H1 (cell line): Measurements from ENCODE around the gene NOP16. TPM values are rescaled to one million over a fixed set of nuclear protein-coding genes. Genes with fewer than 3 reads are reported as not detected.

ENCODE experiments used
- CTCF ChIA-PET: fragments of 300-600 bp; sonication (Branson Sonifier 250); formaldehyde crosslinking; loops from one replicate; lab custom pipeline; 2021; ENCODE audit not compliant: partially characterized antibody; lab: Charles Lee
- POLR2A ChIA-PET: fragments of 300-600 bp; sonication (Branson Sonifier 250); formaldehyde crosslinking; loops from one replicate; lab custom pipeline; 2021; ENCODE audit warnings: inconsistent platforms; ENCODE audit not compliant: partially characterized antibody; lab: Charles Lee
- DNase-seq, 2 experiments: peaks; one replicate each; pipeline versions ENCODE4 v3.0.0 to v3.0.0-alpha.2; 2010 to 2022; ENCODE audit warnings: low spot score in 2 of 2, low read depth in 1 of 2, mixed read lengths in 1 of 2
- FAIRE-seq: peaks from 2 replicates; lab custom pipeline; 2011; peaks lifted over from hg19 to GRCh38; lab: Jason Lieb, UNC
- H2AFZ ChIP-seq: 2 replicates; pipeline ENCODE4 v1.8.1; 2012; ENCODE audit warnings: low read length, inconsistent platforms
- H2AK5ac ChIP-seq: 2 replicates; pipeline ENCODE4 v1.6.1; 2013; ENCODE audit warnings: low read depth, low read length
- H2BK120ac ChIP-seq: replicated peaks from 2 replicates; pipeline ENCODE3; 2013; ENCODE audit warnings: low read depth, low read length, inconsistent platforms
- H2BK12ac ChIP-seq: 2 replicates; pipeline ENCODE4 v1.6.1; 2013; ENCODE audit warnings: low read depth, low read length
- H2BK15ac ChIP-seq: 2 replicates; pipeline ENCODE4 v1.6.1; 2013; ENCODE audit warnings: low read length
- H2BK20ac ChIP-seq: 2 replicates; pipeline ENCODE4 v1.6.1; 2013; ENCODE audit warnings: low read length
- H2BK5ac ChIP-seq: 2 replicates; pipeline ENCODE4 v1.6.1; 2013; ENCODE audit warnings: low read depth, low read length
- H3K14ac ChIP-seq: 2 replicates; pipeline ENCODE4 v1.6.1; 2013; ENCODE audit warnings: inconsistent platforms; ENCODE audit not compliant: insufficient read length
- H3K18ac ChIP-seq: 2 replicates; pipeline ENCODE4 v1.6.1; 2013; ENCODE audit warnings: low read length; ENCODE audit errors: extremely low read depth
- H3K23ac ChIP-seq: 2 replicates; pipeline ENCODE4 v1.6.1; 2013; ENCODE audit warnings: inconsistent platforms; ENCODE audit not compliant: insufficient read length
- H3K23me2 ChIP-seq: 2 replicates; pipeline ENCODE4 v1.6.1; 2013; ENCODE audit warnings: low read depth, low read length
- H3K27ac ChIP-seq: 2 replicates; pipeline ENCODE4 v1.6.1; 2011; ENCODE audit warnings: low read depth, low read length, inconsistent platforms
- H3K27me3 ChIP-seq, 4 experiments: replicated peaks in 1 of 4; 1 replicate in 1 of 4; 2 replicates in 3 of 4; pipeline versions ENCODE4 v1.6.1 to v1.8.1; 2011 to 2013; ENCODE audit warnings: low read length in 3 of 4, mild to moderate bottlenecking in 3 of 4, inconsistent platforms in 2 of 4, mixed read lengths in 2 of 4, moderate library complexity in 1 of 4; ENCODE audit not compliant: control insufficient read depth in 3 of 4, insufficient read depth in 3 of 4; ENCODE audit errors: extremely low read depth in 1 of 4
- H3K36me3 ChIP-seq, 4 experiments: 2 replicates each; pipeline versions ENCODE4 v1.6.1 to v1.8.1; 2011 to 2013; ENCODE audit warnings: mild to moderate bottlenecking in 4 of 4, low read length in 3 of 4, moderate library complexity in 2 of 4, control low read depth in 1 of 4, inconsistent platforms in 1 of 4; ENCODE audit not compliant: insufficient read depth in 4 of 4, control insufficient read depth in 2 of 4
- H3K4ac ChIP-seq: replicated peaks from 2 replicates; pipeline ENCODE3; 2013; ENCODE audit warnings: low read length, low read depth, mixed read lengths, inconsistent platforms; ENCODE audit not compliant: insufficient read length
- H3K4me1 ChIP-seq, 4 experiments: replicated peaks in 1 of 4; 1 replicate in 1 of 4; 2 replicates in 3 of 4; pipeline versions ENCODE4 v1.6.1 to v1.8.1; 2011 to 2013; ENCODE audit warnings: low read length in 3 of 4, inconsistent platforms in 2 of 4, mixed read lengths in 1 of 4; ENCODE audit not compliant: insufficient read depth in 4 of 4, control insufficient read depth in 3 of 4
- H3K4me2 ChIP-seq, 2 experiments: 2 replicates each; pipeline versions ENCODE4 v1.6.1 to v1.8.1; 2011 to 2013; ENCODE audit warnings: low read depth in 2 of 2, low read length in 2 of 2, control low read depth in 1 of 2, inconsistent platforms in 1 of 2, mild to moderate bottlenecking in 1 of 2; ENCODE audit not compliant: insufficient read depth in 1 of 2
- H3K4me3 ChIP-seq, 4 experiments: fragments of 200-600, 300-600 bp in 1 of 4; sonication (generic), shearing (Covaris generic), sonication (Bioruptor Twin) in 1 of 4; 2 replicates each; pipeline versions ENCODE4 v1.5.1 to v1.8.1; 2011 to 2016; ENCODE audit warnings: low read length in 4 of 4, low read depth in 3 of 4, control low read depth in 2 of 4, inconsistent platforms in 2 of 4, mild to moderate bottlenecking in 2 of 4, mixed read lengths in 1 of 4, moderate library complexity in 1 of 4; ENCODE audit not compliant: insufficient read depth in 2 of 4; ENCODE audit errors: extremely low read depth in 1 of 4
- H3K56ac ChIP-seq: replicated peaks from 2 replicates; pipeline ENCODE3; 2013; ENCODE audit warnings: low read depth, mild to moderate bottlenecking, mixed read lengths, low read length, inconsistent platforms; ENCODE audit not compliant: insufficient read length
- H3K79me1 ChIP-seq: 2 replicates; pipeline ENCODE4 v1.6.1; 2013; ENCODE audit warnings: low read depth, low read length, control low read depth
- H3K79me2 ChIP-seq, 2 experiments: 2 replicates each; pipeline versions ENCODE4 v1.6.1 to v1.8.1; 2012 to 2013; ENCODE audit warnings: low read length in 2 of 2, mild to moderate bottlenecking in 2 of 2, inconsistent platforms in 1 of 2; ENCODE audit not compliant: insufficient read depth in 2 of 2, control insufficient read depth in 1 of 2
- H3K9ac ChIP-seq, 4 experiments: replicated peaks in 1 of 4; 1 replicate in 1 of 4; 2 replicates in 3 of 4; pipeline versions ENCODE4 v1.6.1 to v1.8.1; 2011 to 2013; ENCODE audit warnings: low read depth in 3 of 4, low read length in 3 of 4, control low read depth in 2 of 4, mild to moderate bottlenecking in 2 of 4, moderate library complexity in 2 of 4, inconsistent platforms in 1 of 4; ENCODE audit errors: extremely low read depth in 1 of 4
- H3K9me3 ChIP-seq, 2 experiments: 2 replicates each; pipeline versions ENCODE4 v1.6.1 to v1.8.1; 2012 to 2013; ENCODE audit warnings: mild to moderate bottlenecking in 2 of 2, moderate library complexity in 2 of 2, control low read depth in 1 of 2, inconsistent platforms in 1 of 2, low read depth in 1 of 2, low read length in 1 of 2, mixed read lengths in 1 of 2; ENCODE audit not compliant: insufficient read depth in 2 of 2
- H4K20me1 ChIP-seq, 2 experiments: replicated peaks in 1 of 2; 2 replicates each; pipeline versions ENCODE3 to v1.8.1; 2011 to 2013; ENCODE audit warnings: inconsistent platforms in 2 of 2, low read length in 2 of 2, mild to moderate bottlenecking in 1 of 2; ENCODE audit not compliant: insufficient read depth in 2 of 2, control insufficient read depth in 1 of 2
- H4K5ac ChIP-seq: 2 replicates; pipeline ENCODE4 v1.6.1; 2013; ENCODE audit warnings: low read length, low read depth, mixed read lengths, inconsistent platforms; ENCODE audit not compliant: insufficient read length
- H4K8ac ChIP-seq: 2 replicates; pipeline ENCODE4 v1.8.0; 2013; ENCODE audit warnings: mild to moderate bottlenecking, moderate library complexity, low read length, inconsistent platforms; ENCODE audit not compliant: insufficient read depth; ENCODE audit errors: extremely low read depth
- H4K91ac ChIP-seq: replicated peaks from 2 replicates; pipeline ENCODE3; 2013; ENCODE audit warnings: low read length, mixed read lengths, inconsistent platforms; ENCODE audit not compliant: insufficient read length
- KDM1A ChIP-seq: fragments of 200-600, 300-600 bp; sonication (generic); IDR thresholded peaks from 2 replicates; pipeline ENCODE4 v1.7.1; 2016; ENCODE audit warnings: mild to moderate bottlenecking, low read length, borderline replicate concordance
- WGBS, 2 experiments: shearing (Covaris generic) in 1 of 2; methylation state at CpG; one replicate each; pipeline versions ENCODE4 v1.1.6 to v1.1.7; 2013 to 2015; ENCODE audit warnings: low lambda C conversion rate in 2 of 2, mixed read lengths in 2 of 2, inconsistent platforms in 1 of 2, low coverage in 1 of 2, missing lambda C conversion rate in 1 of 2; ENCODE audit not compliant: insufficient replicate concordance in 2 of 2, insufficient coverage in 1 of 2, insufficient read length in 1 of 2; ENCODE audit errors: extremely low coverage in 1 of 2, missing lambda C conversion rate in 1 of 2; 5-methylcytosine and 5-hydroxymethylcytosine counted together
- polyA plus RNA-seq, 7 experiments: library from polyadenylated mRNA; depleted of rRNA in 3 of 7; stranded (reverse) in 5 of 7; unstranded in 2 of 7; fragments of >200 nt in 5 of 7; fragments of 200-250 nt in 2 of 7; gene quantifications; 1 replicate in 5 of 7; 2 replicates in 1 of 7; 4 replicates in 1 of 7; pipeline versions ENCODE4 v1.2.1 to v1.2.3, GENCODE V29; 2011 to 2013; ENCODE audit warnings: missing spikeins in 2 of 7, mixed read lengths in 2 of 7
- total RNA-seq: library from RNA; stranded (reverse); fragmentation: NEBNext Ultra II Directional; extraction: Animal tissue kit (Norgen Biotek cat#: 25700); gene quantifications from 2 replicates; pipeline ENCODE4 v1.2.1, GENCODE V29; 2021
- TF ChIP-seq, protein P1 (sequence below): IDR thresholded peaks from 2 replicates; pipeline ENCODE4 v1.6.1; 2011; ENCODE audit warnings: low read length, improper control_type of control experiment

Gene NOP16
- total and polyA plus RNA-seq, 2 of the 8 experiments (the other 6 are each of a cell fraction or from before 2014, with no cell fraction given) = 46.9 to 65.2 TPM

DNA sequence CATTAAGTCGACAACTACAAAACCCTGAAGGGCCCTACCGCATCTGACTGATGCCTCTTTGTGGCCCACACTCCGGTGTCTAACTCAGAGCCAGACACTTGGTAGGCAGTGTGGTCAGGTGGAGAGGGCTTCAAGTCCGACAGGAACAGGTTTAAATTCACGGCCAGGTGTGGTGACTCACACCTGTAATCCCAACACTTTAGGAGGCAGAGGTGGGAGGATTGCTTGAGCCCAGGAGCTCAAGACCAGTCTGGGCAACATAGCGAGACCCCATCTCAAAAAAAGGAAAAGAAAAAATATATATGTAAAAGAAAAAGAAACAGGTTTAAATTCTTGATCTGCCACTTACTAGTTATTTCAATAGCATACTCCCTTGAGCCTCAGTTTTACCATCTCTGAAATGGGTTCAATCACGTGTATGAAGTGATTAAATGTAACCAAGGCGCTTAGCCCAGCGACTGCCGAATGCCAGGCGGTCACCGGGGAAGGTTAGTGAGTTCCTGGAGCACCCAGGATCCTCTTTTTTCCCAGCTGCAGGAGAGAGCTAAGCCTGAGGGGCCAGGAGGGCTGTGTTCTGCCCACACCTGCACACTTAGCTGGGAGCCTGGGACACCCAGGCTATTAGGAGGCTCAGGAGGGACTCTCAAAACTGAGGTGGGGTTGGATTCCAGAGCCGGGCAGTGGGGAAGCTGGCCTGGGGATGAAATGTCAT is 27.0 kb upstream of the NOP16 start:
- peak; percentile 43; the same call in 1 of the 2 replicates for TF ChIP-seq KDM1A
- TF ChIP-seq, protein P1, sequence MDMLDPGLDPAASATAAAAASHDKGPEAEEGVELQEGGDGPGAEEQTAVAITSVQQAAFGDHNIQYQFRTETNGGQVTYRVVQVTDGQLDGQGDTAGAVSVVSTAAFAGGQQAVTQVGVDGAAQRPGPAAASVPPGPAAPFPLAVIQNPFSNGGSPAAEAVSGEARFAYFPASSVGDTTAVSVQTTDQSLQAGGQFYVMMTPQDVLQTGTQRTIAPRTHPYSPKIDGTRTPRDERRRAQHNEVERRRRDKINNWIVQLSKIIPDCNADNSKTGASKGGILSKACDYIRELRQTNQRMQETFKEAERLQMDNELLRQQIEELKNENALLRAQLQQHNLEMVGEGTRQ = no peak
- H3K4ac ChIP-seq = no peak overlapping the region
- H2BK5ac ChIP-seq = no peak overlapping the region
- no peak overlapping the region; a peak in 2 of 7 replicates for H3K9ac ChIP-seq
- no peak overlapping the region for H2BK15ac ChIP-seq
- H3K79me2 ChIP-seq = no peaks in the 10 kb centered on the region
- H2AK5ac ChIP-seq = no peak overlapping the region; the same call in 1 of the 2 replicates
- WGBS, 2 experiments = 86% methylated on average over 13 of the region's 13 CpGs; no CpG with 5 or more reads in 1 of the 2 experiments
- H3K56ac ChIP-seq = no peak overlapping the region
- no peak overlapping the region for H4K8ac ChIP-seq
- peaks cover 0 to 3% (median 0%) of the 10 kb centered on the region in 4 experiments; a peak in 4 of 7 replicates for H3K4me1 ChIP-seq
- no peak for FAIRE-seq
- H3K4me2 ChIP-seq = peak overlapping the region; percentile 63 to 73
- no peak overlapping the region for H2AFZ ChIP-seq
- H2BK12ac ChIP-seq = no peak overlapping the region
- H3K14ac ChIP-seq = no peak overlapping the region
- no peak overlapping the region for H3K27ac ChIP-seq
- H3K23me2 ChIP-seq = no peaks in the 10 kb centered on the region; the same call in 1 of the 2 replicates
- CTCF ChIA-PET = interaction anchor here (0.9 to 3.3 kb wide), 6 partner anchors 9 to 685 kb away, joined by 3 to 22 read pairs (median 4); no protein-coding TSS in a partner anchor
- H3K27me3 ChIP-seq = peaks cover 0 to 11% (median 9%) of the 10 kb centered on the region in 4 experiments; a peak in 6 of 7 replicates
- H2BK20ac ChIP-seq = no peak overlapping the region
- peak overlapping the region; percentile 40 to 77 (median 70) for H3K4me3 ChIP-seq
- H3K18ac ChIP-seq = no peak overlapping the region
- no peak overlapping the region for H4K5ac ChIP-seq
- H3K9me3 ChIP-seq = peaks cover 0 to under 1% of the 10 kb centered on the region in 2 experiments; a peak in 1 of 4 replicates
- H3K36me3 ChIP-seq = no peaks in the 10 kb centered on the region
- H3K23ac ChIP-seq = no peak overlapping the region
- no peak overlapping the region for H4K91ac ChIP-seq
- DNase-seq = no peak
- POLR2A ChIA-PET = interaction anchor here (0.8 to 1.7 kb wide), 9 partner anchors 8 to 220 kb away, joined by 3 to 9 read pairs (median 4); partner anchors contain the start of genes FAF2, NOP16 and RNF44
- H3K79me1 ChIP-seq = no peaks in the 10 kb centered on the region
- H2BK120ac ChIP-seq = no peak overlapping the region
- peaks cover 0 to 2% of the 10 kb centered on the region in 2 experiments for H4K20me1 ChIP-seq
